Lung (tissue), 12 donors: ENCODE results near the gene ARHGEF19. TPM values are rescaled to one million over a fixed set of nuclear protein-coding genes. Genes with fewer than 3 reads are reported as not detected.

Experiments used
- ATAC-seq: fragments of 200-7000 bp; cut with Tn5 transposase; one replicate; pipeline ENCODE4 v1.9.1; 2020; ENCODE audit warnings: moderate number of reproducible peaks; ENCODE audit not compliant: insufficient read depth, low FRiP score
- DNase-seq, 3 donors: peaks; one replicate each; pipeline ENCODE4 v3.0.0-alpha.2; 2013 to 2017
- H3K27ac ChIP-seq, 2 donors: one replicate each; pipeline ENCODE4 v1.5.1; 2013; ENCODE audit warnings: mild to moderate bottlenecking in 2 of 2, moderate library complexity in 2 of 2, control low read depth in 1 of 2, inconsistent platforms in 1 of 2, low read depth in 1 of 2, low read length in 1 of 2
- H3K27me3 ChIP-seq, 3 donors: one replicate each; pipeline ENCODE4 v1.5.1; 2013; ENCODE audit warnings: low read length in 2 of 3; ENCODE audit not compliant: control insufficient read depth in 3 of 3, insufficient read depth in 3 of 3
- H3K36me3 ChIP-seq, 4 donors: one replicate each; pipeline ENCODE4 v1.5.1; 2013; ENCODE audit warnings: low read length in 4 of 4, mild to moderate bottlenecking in 1 of 4, moderate library complexity in 1 of 4; ENCODE audit not compliant: control insufficient read depth in 4 of 4, insufficient read depth in 4 of 4
- H3K4me1 ChIP-seq, 5 donors: one replicate each; pipeline ENCODE4 v1.5.1; 2013; ENCODE audit warnings: low read length in 5 of 5, mild to moderate bottlenecking in 2 of 5, moderate library complexity in 1 of 5; ENCODE audit not compliant: control insufficient read depth in 5 of 5, insufficient read depth in 5 of 5
- H3K4me3 ChIP-seq: one replicate; pipeline ENCODE4 v1.5.1; 2013; ENCODE audit warnings: mild to moderate bottlenecking, control low read depth, moderate library complexity
- H3K9ac ChIP-seq, 2 donors: one replicate each; pipeline ENCODE4 v1.5.1; 2013; ENCODE audit warnings: low read length in 2 of 2, control low read depth in 1 of 2; ENCODE audit not compliant: insufficient read depth in 1 of 2
- H3K9me3 ChIP-seq, 4 donors: one replicate each; pipeline ENCODE4 v1.5.1; 2013; ENCODE audit warnings: low read length in 3 of 4, mild to moderate bottlenecking in 1 of 4, moderate library complexity in 1 of 4; ENCODE audit not compliant: control insufficient read depth in 4 of 4, insufficient read depth in 3 of 4
- CTCF ChIP-seq: IDR thresholded peaks from 2 replicates; pipeline ENCODE4 v1.5.1; 2012; ENCODE audit warnings: mild to moderate bottlenecking; ENCODE audit errors: control extremely low read depth, extremely low read depth
- WGBS, 2 donors: extraction: QIAGEN DNeasy Blood & Tissue Kit; methylation state at CpG; one replicate each; pipeline ENCODE4 v1.1.7; 2013; 5-methylcytosine and 5-hydroxymethylcytosine counted together
- polyA plus RNA-seq, 2 donors: library from polyadenylated mRNA; stranded (reverse); fragments of 200-250 nt; gene quantifications; one replicate each; pipeline ENCODE4 v1.2.1, GENCODE V29; 2013
- total RNA-seq, 2 donors: library from RNA; depleted of rRNA in 1 of 2; stranded (reverse); fragments of >200 nt in 1 of 2; gene quantifications; one replicate each; pipeline ENCODE4 v1.2.1, GENCODE V29; 2014 to 2021
- donor health status: control.
- donor health status: control.
- donor health status: Bipolar disorder and iron deficiency.
- donor health status: healthy.
- donor health status: DM: yes; HTN: yes; CAD: no.

The ARHGEF19 gene
- total and polyA plus RNA-seq, 4 donors: 9.5 to 17.3 (median 14.8) TPM

GRCh38 chr1:16191916-16192546 is 20.4 kb downstream of the ARHGEF19 start:
- DNase-seq (no peak), ATAC-seq (no peak)
- H3K4me1 ChIP-seq: peaks cover 0 to 8% (median 2%) of the 10 kb centered on the region in 5 donors
- H3K9ac ChIP-seq: no peak overlapping the region
- H3K9me3 ChIP-seq: no peaks in the 10 kb centered on the region
- no peak overlapping the region for H3K27ac ChIP-seq
- H3K4me3 ChIP-seq: no peak overlapping the region
- no peak for TF ChIP-seq CTCF
- no peaks in the 10 kb centered on the region for H3K27me3 ChIP-seq
- no peaks in the 10 kb centered on the region for H3K36me3 ChIP-seq
- WGBS, 2 donors: 83% methylated on average over 6 of the region's 6 CpGs

- 75 to 89% methylated on average over 1 of the region's 1 CpG for WGBS, 2 donors
- DNase-seq: no peak
- no peak overlapping the region for H3K9ac ChIP-seq
Measured at GRCh38 chr1:16191309-16191708, 21.1 kb downstream of the ARHGEF19 start.

GRCh38 chr1:16189921-16190621 is 22.4 kb downstream of the ARHGEF19 start:
- H3K36me3 ChIP-seq: no peaks in the 10 kb centered on the region
- peaks cover 0 to 8% (median 2%) of the 10 kb centered on the region in 5 donors for H3K4me1 ChIP-seq
- no peak overlapping the region for H3K27ac ChIP-seq
- no peak for DNase-seq
- no peak overlapping the region for H3K4me3 ChIP-seq
- TF ChIP-seq CTCF: no peak
- WGBS, 2 donors: 68 to 79% methylated on average over 9 of the region's 9 CpGs
- H3K27me3 ChIP-seq: no peaks in the 10 kb centered on the region
- ATAC-seq: no peak
- H3K9ac ChIP-seq: no peak overlapping the region
- no peaks in the 10 kb centered on the region for H3K9me3 ChIP-seq

More at GRCh38 chr1:16191309-16191708, 21.1 kb downstream of the ARHGEF19 start:
- Histone ChIP-seq H3K27ac (no peak overlapping the region), H3K9me3 (no peaks in the 10 kb centered on the region), H3K4me1 (peaks cover 0 to 8% (median 2%) of the 10 kb centered on the region in 5 donors), H3K4me3 (no peak overlapping the region), H3K27me3 (no peaks in the 10 kb centered on the region), H3K36me3 (no peaks in the 10 kb centered on the region)
- TF ChIP-seq CTCF: no peak
- no peak for ATAC-seq
